Amygdala (tissue), 56 donors: Measurements from ENCODE around the gene TBC1D1.

Experiments used
- DNase-seq, 56 donors: peaks; one replicate each; lab custom pipeline; 2025; lab: John Stamatoyannopoulos, UW

Gene TBC1D1

GRCh38 chr4:37890801-37891259, at the start of gene TBC1D1:
TBC1D1 (plus strand) TSS chr4:37891084; CDS start chr4:37902096, 11,012 bp downstream.
- DNase-seq, result peak in 32 of 56 donors; percentile 14 to 77 (median 54)

GRCh38 chr4:37844204-37844603, 46.7 kb upstream of the TBC1D1 start:
- DNase-seq, result no peak

- DNase-seq, result no peak
Observed at GRCh38 chr4:37845201-37845600, 45.7 kb upstream of the TBC1D1 start.

GRCh38 chr4:37847311-37847884, 43.5 kb upstream of the TBC1D1 start:
- DNase-seq, result no peak

GRCh38 chr4:37852376-37852775, 38.5 kb upstream of the TBC1D1 start:
- DNase-seq, result no peak

- no peak for DNase-seq
Observed at GRCh38 chr4:37858112-37858511, 32.8 kb upstream of the TBC1D1 start.

- no peak for DNase-seq
Observed at GRCh38 chr4:37858872-37859271, 32.0 kb upstream of the TBC1D1 start.

GRCh38 chr4:37860266-37860665, 30.6 kb upstream of the TBC1D1 start:
- no peak for DNase-seq

GRCh38 chr4:37862961-37863360, 27.9 kb upstream of the TBC1D1 start:
- DNase-seq, result no peak

GRCh38 chr4:37864786-37865185, 26.1 kb upstream of the TBC1D1 start:
- peak in 13 of 56 donors; percentile 1 to 38 (median 9) for DNase-seq

- DNase-seq, result no peak
Observed at GRCh38 chr4:37865450-37865849, 25.4 kb upstream of the TBC1D1 start.

GRCh38 chr4:37867102-37867501, 23.8 kb upstream of the TBC1D1 start:
- no peak for DNase-seq

- no peak for DNase-seq
Observed at GRCh38 chr4:37868238-37868637, 22.6 kb upstream of the TBC1D1 start.

- DNase-seq, result no peak
Observed at GRCh38 chr4:37872310-37872988, 18.4 kb upstream of the TBC1D1 start.

- no peak for DNase-seq
Observed at GRCh38 chr4:37873386-37873785, 17.5 kb upstream of the TBC1D1 start.

GRCh38 chr4:37876156-37876555, 14.7 kb upstream of the TBC1D1 start:
- no peak for DNase-seq

- no peak for DNase-seq
Observed at GRCh38 chr4:37879365-37879764, 11.5 kb upstream of the TBC1D1 start.

GRCh38 chr4:37881811-37882210, 9.1 kb upstream of the TBC1D1 start:
- DNase-seq, result no peak

GRCh38 chr4:37882665-37883296, 8.1 kb upstream of the TBC1D1 start:
- DNase-seq, result no peak

GRCh38 chr4:37884855-37885487, 5.9 kb upstream of the TBC1D1 start:
- no peak for DNase-seq

- no peak for DNase-seq
Observed at GRCh38 chr4:37885496-37885895, 5.4 kb upstream of the TBC1D1 start.
